DND-41 (cell line): ENCODE results near the gene TMEM253.

Experiments used
- ATAC-seq: fragments of 200-7000 bp; cut with Tn5 transposase; 3 replicates; pipeline ENCODE4 v1.9.1; 2021; ENCODE audit warnings: low read depth; ENCODE audit not compliant: insufficient read depth
- DNase-seq: peaks from one replicate; pipeline ENCODE4 v3.0.0-alpha.2; 2020
- H2AFZ ChIP-seq: 2 replicates; pipeline ENCODE4 v1.6.0; 2012; ENCODE audit warnings: low read depth, low read length
- H3K27ac ChIP-seq: 2 replicates; pipeline ENCODE4 v1.5.1; 2012; ENCODE audit warnings: low read length, inconsistent platforms
- H3K27me3 ChIP-seq: fragments of 200-600 bp; sonication (generic); 2 replicates; pipeline ENCODE4 v1.6.0; 2012; ENCODE audit warnings: low read length, mild to moderate bottlenecking, inconsistent platforms; ENCODE audit not compliant: insufficient read depth, poor library complexity
- H3K36me3 ChIP-seq: 2 replicates; pipeline ENCODE4 v1.5.1; 2012; ENCODE audit warnings: low read length, inconsistent platforms; ENCODE audit not compliant: insufficient read depth
- H3K4me1 ChIP-seq: 2 replicates; pipeline ENCODE4 v1.5.1; 2012; ENCODE audit warnings: mild to moderate bottlenecking, low read length; ENCODE audit not compliant: insufficient read depth
- H3K4me2 ChIP-seq: 2 replicates; pipeline ENCODE4 v1.6.0; 2012; ENCODE audit warnings: mild to moderate bottlenecking, moderate library complexity, low read length, inconsistent platforms; ENCODE audit not compliant: insufficient read depth
- H3K4me3 ChIP-seq, 2 experiments: fragments of 200-600 bp in 1 of 2; shearing (Covaris generic) in 1 of 2; 2 replicates each; pipeline ENCODE4 v1.5.1; 2012 to 2016; ENCODE audit warnings: inconsistent platforms in 2 of 2, low read length in 2 of 2, mild to moderate bottlenecking in 2 of 2, low read depth in 1 of 2, moderate library complexity in 1 of 2
- H3K79me2 ChIP-seq: 2 replicates; pipeline ENCODE4 v1.6.0; 2012; ENCODE audit warnings: low read length, inconsistent platforms; ENCODE audit not compliant: insufficient read depth
- H3K9ac ChIP-seq: 2 replicates; pipeline ENCODE4 v1.6.0; 2012; ENCODE audit warnings: low read depth, mild to moderate bottlenecking, inconsistent platforms, low read length, moderate library complexity
- H3K9me3 ChIP-seq: 2 replicates; pipeline ENCODE4 v1.5.1; 2012; ENCODE audit warnings: low read length, moderate library complexity, mild to moderate bottlenecking, inconsistent platforms; ENCODE audit not compliant: insufficient read depth, severe bottlenecking
- H4K20me1 ChIP-seq: 2 replicates; pipeline ENCODE4 v1.6.0; 2012; ENCODE audit warnings: low read length; ENCODE audit not compliant: insufficient read depth
- CTCF ChIP-seq: IDR thresholded peaks from 2 replicates; pipeline ENCODE4 v1.5.1; 2012; ENCODE audit warnings: borderline replicate concordance, low read length, moderate library complexity, mild to moderate bottlenecking; ENCODE audit not compliant: poor library complexity, severe bottlenecking; ENCODE audit errors: extremely low read depth
- EZH2 ChIP-seq: IDR thresholded peaks from 3 replicates; pipeline ENCODE4 v1.6.1; 2012; ENCODE audit warnings: borderline replicate concordance, low read depth, mild to moderate bottlenecking, moderate library complexity, low read length, inconsistent platforms; ENCODE audit not compliant: severe bottlenecking

TMEM253 gene

GRCh38 chr14:21070610-21071224 lies 30.1 kb upstream of the TMEM253 start:
- Histone ChIP-seq H3K4me2 (peak overlapping the region; percentile 89), H3K27me3 (peaks cover 59% of the 10 kb centered on the region), H3K9ac (peak overlapping the region; percentile 47), H3K9me3 (no peaks in the 10 kb centered on the region), H2AFZ (peak overlapping the region; percentile 45), H3K27ac (no peak overlapping the region), H3K79me2 (no peaks in the 10 kb centered on the region), H3K4me1 (peaks cover 23% of the 10 kb centered on the region), H4K20me1 (peaks cover 24% of the 10 kb centered on the region; the same call in 1 of the 2 replicates), H3K36me3 (no peaks in the 10 kb centered on the region), H3K4me3 (peak overlapping the region; percentile 17 to 58; a peak in 3 of 4 replicates)
- ATAC-seq: peak; percentile 34
- DNase-seq: no peak
- TF ChIP-seq EZH2 (peak; percentile 95), CTCF (no peak)

GRCh38 chr14:21071225-21072030 lies 29.4 kb upstream of the TMEM253 start:
- Histone ChIP-seq H3K9me3 (no peaks in the 10 kb centered on the region), H3K36me3 (no peaks in the 10 kb centered on the region), H3K9ac (peak overlapping the region; percentile 47), H3K4me1 (peaks cover 23% of the 10 kb centered on the region), H3K27me3 (peaks cover 59% of the 10 kb centered on the region), H3K4me2 (peak overlapping the region; percentile 89), H3K27ac (no peak overlapping the region), H3K4me3 (peak overlapping the region; percentile 17 to 58; a peak in 3 of 4 replicates), H3K79me2 (no peaks in the 10 kb centered on the region), H4K20me1 (peaks cover 24% of the 10 kb centered on the region; the same call in 1 of the 2 replicates), H2AFZ (peak overlapping the region; percentile 45)
- peak; percentile 79 for DNase-seq
- TF ChIP-seq CTCF: no peak
- TF ChIP-seq EZH2: peak; percentile 51
- ATAC-seq: peak; percentile 85

GRCh38 chr14:21072031-21072473 lies 28.8 kb upstream of the TMEM253 start:
- Histone ChIP-seq H3K36me3 (no peaks in the 10 kb centered on the region), H3K4me2 (peak overlapping the region; percentile 89), H3K27me3 (peaks cover 56% of the 10 kb centered on the region), H3K4me3 (peak overlapping the region; percentile 12 to 58; a peak in 2 of 4 replicates), H3K9ac (peak overlapping the region; percentile 47; the same call in 1 of the 2 replicates), H3K27ac (no peak overlapping the region), H3K4me1 (peaks cover 23% of the 10 kb centered on the region), H3K79me2 (no peaks in the 10 kb centered on the region), H4K20me1 (peaks cover 24% of the 10 kb centered on the region; the same call in 1 of the 2 replicates), H3K9me3 (no peaks in the 10 kb centered on the region), H2AFZ (peak overlapping the region; percentile 45; the same call in 1 of the 2 replicates)
- ATAC-seq (no peak), DNase-seq (no peak)
- TF ChIP-seq EZH2 (no peak), CTCF (no peak)
